Duodenal mucosa (tissue), 2 donors: ENCODE results near the gene TMEM106A.
"Not testable (repeated sequence)": the region's sequence is repeated elsewhere in the genome, so short reads cannot be mapped to it uniquely, and the experiment has no call there.

Source experiments
- H3K27ac ChIP-seq: one replicate; pipeline ENCODE4 v1.7.0; 2013; ENCODE audit warnings: low read depth, low read length
- H3K27me3 ChIP-seq, 2 donors: one replicate each; pipeline ENCODE4 v1.7.0; 2013; ENCODE audit warnings: low read length in 2 of 2, control low read depth in 1 of 2; ENCODE audit not compliant: insufficient read depth in 2 of 2, control insufficient read depth in 1 of 2
- H3K36me3 ChIP-seq, 2 donors: one replicate each; pipeline ENCODE4 v1.7.0; 2013; ENCODE audit warnings: low read length in 2 of 2, control low read depth in 1 of 2; ENCODE audit not compliant: insufficient read depth in 2 of 2, control insufficient read depth in 1 of 2
- H3K4me1 ChIP-seq, 2 donors: one replicate each; pipeline ENCODE4 v1.7.0; 2013; ENCODE audit warnings: low read length in 2 of 2, control low read depth in 1 of 2; ENCODE audit not compliant: insufficient read depth in 2 of 2, control insufficient read depth in 1 of 2
- H3K4me3 ChIP-seq, 2 donors: one replicate each; pipeline ENCODE4 v1.7.0; 2013; ENCODE audit warnings: low read length in 2 of 2, low read depth in 1 of 2
- H3K9ac ChIP-seq, 2 donors: one replicate each; pipeline ENCODE4 v1.7.0; 2013; ENCODE audit warnings: low read length in 2 of 2, low read depth in 1 of 2
- H3K9me3 ChIP-seq, 2 donors: one replicate each; pipeline ENCODE4 v1.7.0; 2013; ENCODE audit warnings: low read length in 2 of 2, control low read depth in 1 of 2; ENCODE audit not compliant: control insufficient read depth in 1 of 2

The TMEM106A gene

DNA sequence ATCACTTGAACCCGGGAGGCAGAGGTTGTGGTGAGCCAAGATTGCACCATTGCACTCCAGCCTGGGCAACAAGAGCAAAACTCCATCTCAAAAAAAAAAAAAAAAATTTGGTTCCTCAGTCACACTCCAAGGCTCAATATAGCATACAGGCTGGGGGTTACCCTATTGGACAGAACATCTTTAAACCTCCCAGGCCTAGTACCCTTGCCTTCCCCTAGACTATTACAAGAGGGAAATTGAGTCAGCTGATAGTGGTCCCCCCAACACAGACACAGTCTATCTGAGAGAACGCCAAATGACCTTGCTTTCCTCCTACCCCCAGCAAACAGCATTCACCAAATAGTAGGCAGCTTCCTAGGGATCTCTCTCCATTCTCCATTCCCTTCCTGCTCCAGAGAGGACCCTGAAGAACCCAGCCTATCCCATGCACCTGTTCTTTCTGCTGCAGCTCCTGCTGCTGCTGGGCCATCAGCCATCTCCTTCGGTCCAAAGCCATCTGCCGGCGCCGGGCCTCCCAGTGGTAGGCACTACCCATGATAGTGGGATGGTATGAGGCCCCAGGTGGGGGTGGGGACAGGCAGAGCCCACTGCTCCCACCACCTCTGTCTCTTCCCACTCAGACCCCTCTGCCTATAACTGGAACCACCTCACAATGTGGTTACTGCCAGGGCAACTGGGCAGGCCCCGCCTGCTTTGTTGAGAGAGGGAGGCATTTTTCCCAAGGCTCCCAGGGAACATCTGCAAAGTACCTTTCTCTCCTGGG, 16.5 kb downstream of the TMEM106A start, which contains the start of gene CCDC200:
Gene CCDC200 (minus strand): TSS at position 604 of the 763 bp plus-strand sequence. CDS start 69 bp downstream, at position 535.
- not testable (repeated sequence) for H3K4me3 ChIP-seq, H3K9me3 ChIP-seq, H3K4me1 ChIP-seq, H3K9ac ChIP-seq, H3K27me3 ChIP-seq, H3K27ac ChIP-seq
- peaks cover 0 to 12% of the 10 kb centered on the region in 2 donors for H3K36me3 ChIP-seq

DNA sequence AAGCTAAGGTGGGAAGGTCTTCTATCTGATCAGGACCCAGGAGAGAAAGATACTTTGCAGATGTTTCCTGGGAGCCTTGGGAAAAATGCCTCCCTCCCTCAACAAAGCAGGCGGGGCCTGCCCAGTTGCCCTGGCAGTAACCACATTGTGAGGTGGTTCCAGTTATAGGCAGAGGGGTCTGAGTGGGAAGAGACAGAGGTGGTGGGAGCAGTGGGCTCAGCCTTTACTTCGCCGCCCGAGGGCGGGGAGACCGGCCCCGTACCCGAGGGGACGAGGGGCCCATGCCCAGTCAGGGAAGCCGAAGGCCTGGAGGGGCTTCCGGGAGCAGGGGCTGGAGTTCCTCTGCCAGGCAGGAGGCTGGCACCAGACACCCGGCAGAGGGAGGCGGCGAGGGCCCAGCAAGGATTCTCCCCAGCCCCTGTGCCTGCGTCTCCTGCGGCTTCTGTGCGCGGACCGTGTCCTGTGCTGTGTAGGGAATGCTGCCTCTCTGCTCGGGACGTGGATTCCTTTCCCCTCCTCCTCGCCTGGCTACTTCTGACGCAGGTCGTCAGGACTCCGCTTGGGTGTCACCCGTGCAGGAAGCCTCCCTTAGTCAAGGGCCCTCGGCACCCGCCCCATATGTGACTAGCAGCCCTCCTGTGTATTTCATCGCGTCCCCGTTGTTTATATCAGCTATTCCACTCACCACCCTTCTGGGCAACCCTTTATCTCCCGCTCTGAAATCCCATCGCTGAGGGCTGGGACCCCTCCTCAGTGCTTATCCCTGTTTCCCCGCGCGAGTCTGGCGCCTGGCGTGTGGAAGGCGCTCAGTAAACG, 19.7 kb downstream of the TMEM106A start:
- H3K27me3 ChIP-seq, H3K4me1 ChIP-seq, H3K36me3 ChIP-seq, H3K27ac ChIP-seq, H3K9me3 ChIP-seq: not testable (repeated sequence)
- Histone ChIP-seq H3K9ac (peak overlapping the region in 1 of 2 donors; percentile 53), H3K4me3 (peak overlapping the region in 1 of 2 donors; percentile 7)

DNA sequence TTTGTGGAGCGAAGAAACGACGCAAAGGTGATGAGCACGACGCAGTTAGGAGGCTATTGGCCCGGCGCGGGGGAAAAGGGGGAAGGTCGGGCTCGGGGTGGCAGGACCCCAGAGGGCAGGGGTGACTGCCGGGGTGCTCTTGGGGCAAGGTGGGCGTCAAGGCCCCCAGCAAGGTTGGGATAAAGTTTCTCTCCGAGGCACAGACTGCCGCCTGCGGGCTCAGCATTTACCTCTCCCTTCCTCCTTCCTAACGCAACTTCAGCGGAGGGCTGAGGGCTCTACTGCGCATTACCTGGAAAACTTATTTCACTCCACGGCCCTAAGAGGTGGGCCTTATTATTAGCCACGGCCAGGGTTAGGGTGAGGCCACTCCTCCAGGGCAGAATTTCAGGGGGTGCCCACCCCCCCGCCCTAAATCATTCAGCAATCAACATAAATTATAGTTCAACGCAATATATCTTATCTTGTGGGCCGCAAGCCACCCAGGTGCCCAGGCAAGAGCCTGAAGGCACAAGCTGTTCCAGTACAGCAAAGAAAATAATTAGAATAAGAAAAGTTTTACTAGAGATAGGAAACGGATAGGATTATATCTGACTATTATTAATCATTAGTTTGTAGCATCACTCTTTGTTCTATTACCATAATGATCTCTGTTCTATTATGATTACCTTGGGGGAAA, 20.5 kb downstream of the TMEM106A start:
- not testable (repeated sequence) for H3K9me3 ChIP-seq, H3K36me3 ChIP-seq, H3K27me3 ChIP-seq, H3K4me1 ChIP-seq, H3K27ac ChIP-seq
- peak overlapping the region in 1 of 2 donors; percentile 7 for H3K4me3 ChIP-seq
- peak overlapping the region in 1 of 2 donors; percentile 53 for H3K9ac ChIP-seq

DNA sequence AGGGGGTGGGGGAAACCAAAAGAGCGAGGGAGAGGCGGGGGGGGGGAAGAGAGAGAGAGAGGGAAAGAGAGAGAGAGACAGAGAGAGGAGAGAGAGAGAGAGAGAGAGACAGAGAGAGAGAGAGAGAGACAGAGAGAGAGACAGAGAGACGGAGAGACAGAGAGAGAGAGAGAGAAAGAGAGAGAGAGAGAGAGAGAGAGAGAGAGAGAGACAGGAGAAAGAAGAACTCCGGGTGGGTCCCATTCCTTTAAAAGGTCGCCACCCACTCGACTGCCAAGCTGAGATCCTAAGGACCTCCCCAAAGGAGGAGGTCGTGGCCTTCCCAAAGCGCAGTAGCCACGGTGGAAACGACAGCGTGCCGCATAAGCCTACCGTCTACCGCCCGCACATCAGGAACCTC, 21.6 kb downstream of the TMEM106A start:
- H3K9ac ChIP-seq, H3K36me3 ChIP-seq, H3K9me3 ChIP-seq, H3K4me1 ChIP-seq, H3K4me3 ChIP-seq, H3K27me3 ChIP-seq, H3K27ac ChIP-seq: not testable (repeated sequence)

DNA sequence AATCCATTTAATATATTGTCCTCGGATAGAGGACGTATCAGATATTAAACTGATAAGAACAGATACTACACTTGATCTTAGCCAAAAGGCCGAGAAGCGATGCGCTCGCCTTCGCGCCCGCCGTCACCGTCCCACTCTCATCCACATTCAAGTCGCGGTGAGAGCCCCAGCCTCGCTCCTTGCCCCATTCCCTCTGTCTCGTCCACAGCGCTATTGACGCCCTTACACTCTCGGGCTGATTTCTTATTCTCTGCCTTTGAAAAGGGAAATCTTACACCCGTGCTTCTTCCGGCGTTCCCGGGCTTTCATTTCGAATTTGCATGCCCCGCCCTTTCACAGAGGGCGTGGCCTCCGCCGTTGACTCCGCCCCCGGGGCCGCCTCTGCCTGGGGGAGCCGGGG, 22.2 kb downstream of the TMEM106A start, which contains the start of gene RNU2-1:
Gene RNU2-1 (minus strand): TSS at position 101 of the 400 bp plus-strand sequence.
- H3K4me3 ChIP-seq, H3K9ac ChIP-seq, H3K27ac ChIP-seq, H3K4me1 ChIP-seq, H3K36me3 ChIP-seq, H3K9me3 ChIP-seq, H3K27me3 ChIP-seq: not testable (repeated sequence)

DNA sequence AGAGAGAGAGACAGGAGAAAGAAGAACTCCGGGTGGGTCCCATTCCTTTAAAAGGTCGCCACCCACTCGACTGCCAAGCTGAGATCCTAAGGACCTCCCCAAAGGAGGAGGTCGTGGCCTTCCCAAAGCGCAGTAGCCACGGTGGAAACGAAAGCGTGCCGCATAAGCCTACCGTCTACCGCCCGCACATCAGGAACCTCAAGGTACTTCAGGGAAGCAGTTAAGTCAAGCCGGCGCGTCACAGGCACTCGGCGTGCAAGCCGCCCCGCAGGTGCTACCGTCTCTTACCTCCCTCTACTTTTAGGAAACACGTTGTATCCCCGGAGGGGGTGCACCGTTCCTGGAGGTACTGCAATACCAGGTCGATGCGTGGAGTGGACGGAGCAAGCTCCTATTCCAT, 27.9 kb downstream of the TMEM106A start:
- H3K9me3 ChIP-seq, H3K27ac ChIP-seq, H3K36me3 ChIP-seq, H3K9ac ChIP-seq, H3K4me3 ChIP-seq, H3K4me1 ChIP-seq, H3K27me3 ChIP-seq: not testable (repeated sequence)

DNA sequence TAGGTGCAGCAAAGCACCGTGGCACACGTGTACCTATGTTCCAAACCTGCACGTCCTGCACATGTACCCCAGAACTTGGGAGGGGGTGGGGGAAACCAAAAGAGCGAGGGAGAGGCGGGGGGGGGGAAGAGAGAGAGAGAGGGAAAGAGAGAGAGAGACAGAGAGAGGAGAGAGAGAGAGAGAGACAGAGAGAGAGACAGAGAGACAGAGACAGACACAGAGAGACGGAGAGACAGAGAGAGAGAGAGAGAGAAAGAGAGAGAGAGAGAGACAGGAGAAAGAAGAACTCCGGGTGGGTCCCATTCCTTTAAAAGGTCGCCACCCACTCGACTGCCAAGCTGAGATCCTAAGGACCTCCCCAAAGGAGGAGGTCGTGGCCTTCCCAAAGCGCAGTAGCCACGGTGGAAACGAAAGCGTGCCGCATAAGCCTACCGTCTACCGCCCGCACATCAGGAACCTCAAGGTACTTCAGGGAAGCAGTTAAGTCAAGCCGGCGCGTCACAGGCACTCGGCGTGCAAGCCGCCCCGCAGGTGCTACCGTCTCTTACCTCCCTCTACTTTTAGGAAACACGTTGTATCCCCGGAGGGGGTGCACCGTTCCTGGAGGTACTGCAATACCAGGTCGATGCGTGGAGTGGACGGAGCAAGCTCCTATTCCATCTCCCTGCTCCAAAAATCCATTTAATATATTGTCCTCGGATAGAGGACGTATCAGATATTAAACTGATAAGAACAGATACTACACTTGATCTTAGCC, 29.1 kb downstream of the TMEM106A start:
- not testable (repeated sequence) for H3K27ac ChIP-seq, H3K9ac ChIP-seq, H3K27me3 ChIP-seq, H3K4me3 ChIP-seq, H3K36me3 ChIP-seq, H3K9me3 ChIP-seq, H3K4me1 ChIP-seq

DNA sequence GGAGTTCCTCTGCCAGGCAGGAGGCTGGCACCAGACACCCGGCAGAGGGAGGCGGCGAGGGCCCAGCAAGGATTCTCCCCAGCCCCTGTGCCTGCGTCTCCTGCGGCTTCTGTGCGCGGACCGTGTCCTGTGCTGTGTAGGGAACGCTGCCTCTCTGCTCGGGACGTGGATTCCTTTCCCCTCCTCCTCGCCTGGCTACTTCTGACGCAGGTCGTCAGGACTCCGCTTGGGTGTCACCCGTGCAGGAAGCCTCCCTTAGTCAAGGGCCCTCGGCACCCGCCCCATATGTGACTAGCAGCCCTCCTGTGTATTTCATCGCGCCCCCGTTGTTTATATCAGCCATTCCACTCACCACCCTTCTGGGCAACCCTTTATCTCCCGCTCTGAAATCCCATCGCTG, 34.8 kb downstream of the TMEM106A start:
- not testable (repeated sequence) for H3K27ac ChIP-seq, H3K4me3 ChIP-seq

More for the DNA sequence above, 34.8 kb downstream of the TMEM106A start:
- not testable (repeated sequence) for H3K27me3 ChIP-seq, H3K36me3 ChIP-seq, H3K9ac ChIP-seq, H3K9me3 ChIP-seq, H3K4me1 ChIP-seq
